HG02571 (cell line): ENCODE results near the gene SASH1.

Source experiments
- ATAC-seq: cut with Tn5 transposase; IDR thresholded peaks from one replicate; pipeline ENCODE4 v1.9.1; 2021; ENCODE audit warnings: mild to moderate bottlenecking, moderate library complexity; ENCODE audit not compliant: unreplicated experiment

Gene SASH1

GRCh38 chr6:148538261-148539190, 195.9 kb downstream of the SASH1 start:
- ATAC-seq, result no peak

- ATAC-seq, result no peak
Observed at GRCh38 chr6:148543540-148543939, 200.9 kb downstream of the SASH1 start.

- ATAC-seq, result no peak
Observed at GRCh38 chr6:148544421-148544820, 201.8 kb downstream of the SASH1 start.

- ATAC-seq, result no peak
Observed at GRCh38 chr6:148545901-148546300, 203.3 kb downstream of the SASH1 start.

GRCh38 chr6:148547110-148547509, 204.5 kb downstream of the SASH1 start:
- ATAC-seq, result no peak

GRCh38 chr6:148548065-148548748, 205.6 kb downstream of the SASH1 start:
- no peak for ATAC-seq

- no peak for ATAC-seq
Observed at GRCh38 chr6:148548749-148549140, 206.1 kb downstream of the SASH1 start.

GRCh38 chr6:148550569-148550968, 207.9 kb downstream of the SASH1 start:
- no peak for ATAC-seq

- no peak for ATAC-seq
Observed at GRCh38 chr6:148551226-148551625, 208.6 kb downstream of the SASH1 start.

GRCh38 chr6:148556410-148556809, 213.8 kb downstream of the SASH1 start:
- no peak for ATAC-seq

GRCh38 chr6:148557796-148558321, 215.2 kb downstream of the SASH1 start:
- ATAC-seq, result no peak

GRCh38 chr6:148559848-148560433, 217.3 kb downstream of the SASH1 start:
- peak; percentile 76 for ATAC-seq

- ATAC-seq, result no peak
Observed at GRCh38 chr6:148561629-148562028, 219.0 kb downstream of the SASH1 start.

- no peak for ATAC-seq
Observed at GRCh38 chr6:148563066-148563465, 220.4 kb downstream of the SASH1 start.

GRCh38 chr6:148564494-148565035, 221.9 kb downstream of the SASH1 start:
- no peak for ATAC-seq

- no peak for ATAC-seq
Observed at GRCh38 chr6:148565321-148565926, 222.8 kb downstream of the SASH1 start.

GRCh38 chr6:148565930-148566663, 223.5 kb downstream of the SASH1 start:
- ATAC-seq, result peak; percentile 65

GRCh38 chr6:148566664-148567350, 224.2 kb downstream of the SASH1 start:
- peak; percentile 41 for ATAC-seq

- no peak for ATAC-seq
Observed at GRCh38 chr6:148570456-148570855, 227.8 kb downstream of the SASH1 start.
